Measurements from ENCODE around the gene CYP2W1.
"Not testable (repeated sequence)": the region's sequence is repeated elsewhere in the genome, so short reads cannot be mapped to it uniquely, and the experiment has no call there.

Gene CYP2W1

DNA sequence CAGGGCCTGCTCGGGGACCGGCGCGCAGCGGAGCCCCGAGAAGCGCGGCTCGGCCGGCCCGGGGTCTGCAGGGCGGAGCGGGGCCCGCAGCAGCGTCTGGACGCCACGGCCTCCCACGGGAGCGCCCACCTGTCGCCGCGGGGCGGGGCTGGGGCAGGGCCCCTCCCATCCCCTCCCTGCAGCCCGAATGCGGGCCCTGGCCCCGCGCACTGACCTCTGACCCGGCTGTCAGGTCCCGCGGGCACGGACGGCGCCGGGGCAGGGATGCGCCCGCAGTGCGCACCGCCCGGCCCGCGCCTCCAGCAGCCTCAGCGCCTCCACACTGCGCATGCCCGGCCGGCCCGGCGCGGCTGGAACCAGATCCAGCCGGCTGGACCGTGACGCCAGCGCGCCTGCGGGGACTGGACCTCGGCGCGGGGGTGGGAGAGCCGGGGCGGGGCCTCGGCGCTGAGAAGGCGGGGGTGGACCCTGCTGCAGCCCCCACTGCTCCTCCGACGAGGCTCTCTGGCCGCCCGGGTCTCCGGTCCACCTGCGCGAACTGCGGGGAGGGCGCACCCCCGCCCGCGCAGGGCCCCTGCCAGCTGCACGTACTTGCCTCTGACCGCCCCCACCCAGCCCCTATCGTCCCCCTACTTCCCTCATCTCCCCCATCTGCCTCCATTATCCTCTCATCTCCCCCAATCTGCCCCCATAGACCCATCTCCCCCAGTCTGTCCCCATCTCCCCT lies 45.2 kb downstream of the CYP2W1 start:
- peak; percentile 97 for DNase-seq (ENCODE audit: low read depth, low spot score)

DNA sequence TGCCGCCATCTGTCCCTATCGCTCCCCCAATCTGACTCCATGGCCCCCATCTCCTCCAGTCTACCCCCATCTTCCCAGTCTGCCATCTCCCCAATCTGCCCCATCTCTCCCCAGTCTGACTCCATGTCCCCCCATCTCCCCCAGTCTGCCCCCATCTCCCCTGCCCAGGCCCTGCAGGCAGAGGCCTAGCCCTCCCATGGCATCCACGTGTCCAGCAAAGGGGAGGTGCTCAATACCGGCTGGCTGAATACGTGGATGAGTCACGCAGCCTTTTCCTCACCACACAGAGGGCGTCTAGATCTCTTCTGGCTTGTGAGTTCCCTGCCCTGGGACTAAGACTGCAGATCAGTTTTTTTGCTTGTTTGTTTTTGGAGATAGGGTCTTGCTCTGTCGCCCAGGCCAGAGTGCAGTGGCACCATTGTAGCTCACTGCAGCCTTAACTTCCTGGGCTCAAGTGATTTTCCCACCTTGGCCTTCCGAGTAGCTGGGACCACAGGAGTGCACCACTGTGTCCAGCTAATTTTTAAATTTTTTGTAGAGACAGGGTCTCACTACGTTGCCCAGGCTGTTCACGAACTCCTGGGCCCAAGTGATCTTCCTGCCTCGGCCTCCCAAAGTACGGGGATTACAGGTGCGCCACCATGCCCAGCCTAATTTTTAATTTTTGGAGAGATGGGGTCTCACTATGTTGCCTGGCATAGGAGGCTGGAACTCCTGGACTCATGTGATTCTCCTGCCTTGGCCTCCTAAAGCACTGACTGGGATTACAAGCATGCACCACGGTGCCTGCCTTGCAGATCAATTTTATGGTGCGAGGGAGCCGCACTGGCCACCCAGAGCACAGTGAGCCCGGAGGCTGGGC lies 46.0 kb downstream of the CYP2W1 start:
- peak; percentile 96 for DNase-seq (ENCODE audit: low read depth, low spot score)

DNA sequence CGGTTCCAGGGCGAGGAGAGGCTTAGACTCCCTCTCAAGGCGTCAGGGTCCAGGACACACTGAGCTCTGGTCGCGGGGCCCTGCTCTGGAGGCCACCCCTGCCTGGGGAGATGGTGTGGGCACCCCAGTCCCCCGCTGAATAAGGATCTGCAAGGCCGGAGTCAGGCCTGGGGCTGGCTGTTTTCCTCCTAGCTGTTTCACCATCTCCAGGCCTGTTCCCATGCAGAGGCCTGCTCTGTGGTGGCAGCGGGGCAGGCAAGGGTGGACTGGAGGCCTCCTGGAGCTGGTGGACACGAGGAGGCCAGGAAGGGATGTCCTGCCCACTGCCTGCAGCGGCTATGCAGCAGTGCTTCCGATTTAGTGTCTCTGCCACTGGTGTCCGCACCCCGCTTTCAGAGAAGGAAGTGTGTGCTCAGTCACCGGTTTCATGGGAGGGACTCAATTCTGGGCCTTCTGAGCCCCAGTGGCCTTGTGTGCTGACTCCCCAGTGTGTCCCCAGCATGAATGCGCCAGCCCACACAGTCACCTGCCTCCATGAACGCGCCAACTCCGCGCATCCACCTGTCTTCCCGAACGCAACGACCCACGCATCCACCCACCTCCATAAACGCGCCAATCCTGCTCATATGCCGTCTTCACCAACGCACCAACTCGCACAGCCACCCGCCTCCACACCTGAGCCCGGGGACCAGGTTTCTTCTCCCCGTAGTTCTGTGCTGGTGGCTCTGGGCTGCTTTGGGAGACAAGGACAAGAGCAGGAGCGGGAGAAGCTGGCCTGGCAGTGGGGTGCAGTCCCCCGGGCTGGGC lies 46.9 kb downstream of the CYP2W1 start:
- no peak for DNase-seq (ENCODE audit: low read depth, low spot score)

DNA sequence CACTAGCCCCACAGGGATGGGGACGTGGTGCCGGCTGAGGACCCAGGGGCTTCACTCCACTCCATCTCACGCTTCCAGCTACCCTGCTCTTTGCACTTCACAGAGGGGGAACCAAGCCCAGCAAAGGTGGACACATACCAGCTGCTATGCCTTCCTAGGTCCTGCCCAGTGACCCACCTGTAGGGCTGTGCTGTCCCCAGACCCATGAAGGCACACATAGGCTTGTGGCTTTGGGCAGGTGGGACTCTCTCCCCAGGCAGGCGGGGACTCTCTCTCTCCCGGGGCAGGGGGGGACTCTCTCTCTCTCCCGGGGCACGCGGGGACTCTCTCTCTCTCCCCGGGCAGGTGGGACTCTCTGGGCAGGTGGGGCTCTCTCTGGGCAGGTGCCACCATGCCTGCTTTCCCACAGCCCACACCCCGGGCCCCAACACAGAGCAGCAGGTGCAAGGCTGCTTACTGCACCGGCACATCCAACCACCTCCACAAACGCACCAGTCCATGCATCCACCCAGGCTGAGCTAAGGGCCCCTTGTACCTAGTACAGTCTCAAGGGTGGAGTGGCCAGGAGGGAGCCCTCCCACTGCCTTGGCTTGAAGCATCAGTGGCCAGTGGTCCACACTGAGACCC lies 47.6 kb downstream of the CYP2W1 start:
- DNase-seq (ENCODE audit: low read depth, low spot score), result no peak

DNA sequence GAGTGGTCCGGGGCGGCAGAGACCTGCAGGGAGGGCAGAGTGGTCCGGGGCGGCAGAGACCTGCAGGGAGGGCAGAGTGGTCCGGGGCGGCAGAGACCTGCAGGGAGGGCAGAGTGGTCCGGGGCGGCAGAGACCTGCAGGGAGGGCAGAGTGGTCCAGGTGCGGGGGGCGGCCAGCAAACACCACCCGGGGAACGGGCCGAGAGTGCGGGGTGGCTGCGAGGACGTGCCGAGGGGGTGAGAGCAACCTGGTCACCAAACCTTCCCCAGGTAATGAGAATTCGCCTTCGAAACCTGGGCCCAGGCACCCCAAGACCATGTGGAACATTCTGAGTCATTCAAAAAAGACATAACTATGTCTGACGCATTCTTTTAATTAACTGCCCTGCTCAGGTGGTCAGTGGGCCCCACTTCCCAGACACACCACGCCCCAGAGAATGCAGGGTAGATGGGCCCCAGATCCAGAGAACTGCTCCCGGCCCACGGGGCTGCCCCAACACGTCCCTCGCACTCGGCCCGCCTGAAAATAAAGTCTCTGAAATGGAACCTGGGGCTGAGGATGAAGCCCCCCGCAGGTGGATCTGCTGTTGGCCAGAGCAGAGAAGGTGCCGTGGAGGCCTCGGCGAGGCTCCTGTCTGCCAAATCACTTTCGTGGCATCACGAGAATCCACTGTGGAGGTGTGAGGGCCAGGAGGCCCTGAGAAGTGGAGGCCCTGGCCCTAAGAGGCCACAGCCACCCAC lies 48.9 kb downstream of the CYP2W1 start:
- DNase-seq (ENCODE audit: low read depth, low spot score), result no peak

DNA sequence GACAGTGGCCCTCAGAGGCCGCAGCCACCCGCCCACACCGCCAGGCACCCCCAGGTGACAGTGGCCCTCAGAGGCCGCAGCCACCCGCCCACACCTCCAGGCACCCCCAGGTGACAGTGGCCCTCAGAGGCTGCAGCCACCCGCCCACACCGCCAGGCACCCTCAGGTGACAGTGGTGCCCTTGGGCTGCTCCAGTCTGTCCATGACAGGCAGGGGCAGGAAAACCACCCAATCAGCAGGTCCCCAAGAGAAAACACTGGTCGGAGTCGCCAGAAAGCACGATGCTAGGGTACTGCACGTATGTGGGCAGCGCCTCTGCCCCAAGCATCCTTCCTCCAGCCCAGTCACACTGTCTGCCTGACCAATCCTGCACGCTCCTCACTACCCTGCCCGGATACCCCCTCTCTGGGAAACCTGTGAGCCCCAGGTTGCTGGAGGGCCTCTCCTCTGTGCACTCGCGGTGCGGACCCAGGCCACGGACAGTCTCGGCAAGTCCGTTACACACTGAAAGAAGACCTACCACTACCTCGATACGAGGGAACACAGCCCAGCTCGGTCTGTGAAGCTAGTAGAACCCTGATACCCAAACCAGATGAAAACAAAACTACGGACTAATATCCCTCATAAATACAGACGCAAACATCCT lies 49.7 kb downstream of the CYP2W1 start:
- no peak for DNase-seq (ENCODE audit: low read depth, low spot score)

DNA sequence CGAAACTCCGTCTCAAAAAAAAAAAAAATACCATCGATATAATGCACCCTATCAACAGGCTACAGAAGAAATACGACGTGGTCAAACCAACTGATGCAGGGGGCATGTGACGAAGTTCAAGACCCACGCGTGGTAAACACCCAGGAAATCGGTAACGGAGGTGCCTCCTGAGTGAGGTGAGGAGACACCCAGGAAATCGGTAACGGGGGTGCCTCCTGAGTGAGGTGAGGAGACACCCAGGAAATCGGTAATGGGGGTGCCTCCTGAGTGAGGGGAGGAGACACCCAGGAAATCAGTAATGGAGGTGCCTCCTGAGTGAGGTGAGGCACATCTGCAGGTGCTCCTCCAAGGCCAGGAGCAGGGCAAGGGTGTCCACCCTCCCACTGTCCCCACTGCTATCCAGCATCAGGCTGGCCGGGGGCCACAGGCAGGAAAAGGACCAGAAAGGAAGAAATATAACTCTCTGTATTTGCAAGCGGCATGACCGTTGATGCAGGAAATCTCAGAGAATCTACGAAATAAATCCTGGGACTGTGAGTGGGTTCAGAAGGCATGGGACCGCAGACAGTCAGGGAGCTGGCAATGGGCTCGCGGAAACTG lies 50.7 kb downstream of the CYP2W1 start:
- no peak for DNase-seq (ENCODE audit: low read depth, low spot score)

DNA sequence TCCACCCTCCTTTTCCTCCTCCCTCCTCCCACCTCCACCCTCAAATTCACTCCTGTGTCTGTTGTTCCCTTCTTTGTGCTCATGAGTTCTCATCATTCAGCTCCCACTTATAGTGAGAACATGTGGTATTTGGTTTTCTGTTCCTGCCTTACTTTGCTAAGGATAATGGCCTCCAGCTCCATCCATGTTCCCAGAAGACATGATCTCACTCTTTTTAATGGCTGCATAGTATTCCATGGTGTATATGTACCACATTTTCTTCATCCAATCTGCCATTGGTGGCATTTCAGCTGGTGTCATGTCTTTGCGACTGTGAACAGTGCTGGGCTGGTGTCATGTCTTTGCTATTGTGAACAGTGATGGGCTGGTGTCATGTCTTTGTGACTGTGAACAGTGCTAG lies 51.8 kb downstream of the CYP2W1 start:
- not testable (repeated sequence) for DNase-seq (ENCODE audit: low read depth, low spot score)

DNA sequence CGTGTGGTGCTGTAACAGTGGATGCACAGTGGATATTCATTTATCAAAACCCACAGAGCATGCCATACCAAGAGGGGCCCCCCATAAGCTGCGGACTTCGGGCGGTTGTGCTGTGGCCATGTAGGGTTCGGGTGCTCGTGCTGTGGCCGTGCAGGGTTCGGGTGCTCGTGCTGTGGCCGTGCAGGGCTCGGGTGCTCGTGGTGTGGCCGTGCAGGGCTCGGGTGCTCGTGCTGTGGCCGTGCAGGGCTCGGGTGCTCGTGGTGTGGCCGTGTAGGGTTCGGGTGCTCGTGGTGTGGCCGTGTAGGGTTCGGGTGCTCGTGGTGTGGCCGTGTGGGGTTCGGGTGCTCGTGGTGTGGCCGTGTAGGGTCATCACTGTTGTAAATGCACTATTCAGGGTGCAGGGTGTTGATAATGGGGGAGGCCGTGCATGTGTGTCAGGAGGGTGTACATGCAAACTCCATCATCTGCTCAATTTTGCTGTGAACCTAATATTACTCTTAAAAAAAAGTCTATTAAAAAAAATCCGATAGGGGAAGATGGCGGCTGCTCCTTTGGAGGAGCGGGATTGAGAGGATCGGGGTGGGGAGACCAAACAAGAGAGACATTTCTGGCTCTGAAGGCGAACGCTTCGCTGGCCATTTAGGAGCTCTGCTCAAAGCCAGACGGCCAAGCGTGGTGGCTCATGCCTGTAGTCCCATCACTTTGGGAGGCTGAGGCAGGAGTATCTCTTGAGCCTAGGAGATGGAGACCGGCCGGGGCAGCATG lies 53.4 kb downstream of the CYP2W1 start:
- DNase-seq (ENCODE audit: low read depth, low spot score), result not testable (repeated sequence)

Data from astrocyte of the hippocampus (primary cell).